Measurements from ENCODE around the gene ZBTB11. TPM values are rescaled to one million over a fixed set of nuclear protein-coding genes. Genes with fewer than 3 reads are reported as not detected.

Gene ZBTB11
- 15.8 and 19.6 TPM in 2 replicates for total RNA-seq

GRCh38 chr3:101676765-101677435 is at the start of gene ZBTB11:
Gene ZBTB11 (minus strand): TSS chr3:101677132. CDS start chr3:101676914, 218 bp downstream.

DNA sequence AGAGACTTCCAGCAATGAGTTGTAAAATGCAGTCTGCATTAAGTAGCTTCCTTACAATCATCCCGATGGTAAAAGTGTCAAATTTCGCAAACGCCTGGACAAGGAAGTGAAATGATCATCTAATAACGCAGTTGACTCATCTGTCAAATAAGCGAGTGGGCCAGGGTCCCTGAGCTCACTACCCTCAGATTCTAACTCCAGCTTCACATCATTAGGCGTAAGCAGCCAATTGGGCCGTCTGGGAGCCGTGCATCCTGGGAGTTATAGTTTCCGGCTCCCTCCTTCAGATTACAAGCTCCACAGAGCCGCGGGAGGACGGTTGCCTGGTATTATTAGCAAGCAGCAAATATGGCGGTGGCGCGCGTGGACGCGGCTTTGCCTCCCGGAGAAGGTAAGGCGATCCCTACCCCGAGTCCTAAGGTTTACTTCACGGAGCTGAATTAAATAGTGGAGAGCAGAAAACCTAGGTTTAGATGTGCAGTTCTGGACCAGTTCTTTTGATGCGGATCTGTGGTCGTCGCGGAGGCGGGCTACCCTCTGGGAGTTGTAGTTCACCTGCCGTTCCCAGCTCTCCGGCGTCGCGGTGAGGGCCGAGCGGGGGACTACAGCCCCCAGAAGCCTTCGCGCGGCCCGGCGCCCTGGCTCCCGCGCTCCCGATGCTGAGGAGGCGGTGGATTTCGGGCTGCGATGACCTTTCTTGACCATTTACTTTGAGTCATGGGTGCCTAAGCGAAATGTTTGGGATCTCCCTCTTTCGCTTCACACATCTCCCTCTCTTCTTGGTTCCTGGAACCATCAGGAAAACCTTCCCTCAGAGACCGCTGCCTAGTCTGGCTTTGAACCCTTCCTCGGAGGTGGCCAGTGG is 47.6 kb upstream of the ZBTB11 start, which contains the start of gene CEP97:
Gene CEP97, plus strand, starts transcription at position 286 of the 865 bp plus-strand sequence. Its CDS starts 63 bp downstream, at position 349.

Other genes with a start within 250 kb of the ZBTB11 start
- 4.1 and 4.9 TPM in 2 replicates for gene SENP7, start 163.9 kb downstream of the ZBTB11 start, total RNA-seq
- 28.2 and 42.9 TPM in 2 replicates for gene TRMT10C, start 115.3 kb downstream of the ZBTB11 start, total RNA-seq
- gene PCNP, start 103.0 kb downstream of the ZBTB11 start, total RNA-seq = 61.3 and 63.7 TPM in 2 replicates
- gene RPL24, start 9.6 kb upstream of the ZBTB11 start, total RNA-seq = 2,252 and 2,315 TPM in 2 replicates
- 4.3 and 6.6 TPM in 2 replicates for gene CEP97, start 47.5 kb upstream of the ZBTB11 start, total RNA-seq
- 11.3 and 17.0 TPM in 2 replicates for gene NXPE3, start 102.1 kb upstream of the ZBTB11 start, total RNA-seq
- 13.2 and 56.9 TPM in 2 replicates for gene NFKBIZ, start 172.4 kb upstream of the ZBTB11 start, total RNA-seq